Measurements from ENCODE around the gene RHO. TPM values are rescaled to one million over a fixed set of nuclear protein-coding genes. Genes with fewer than 3 reads are reported as not detected.

RHO gene
- total and polyA plus RNA-seq, 2 donors (not counting 3 experiments of a cell fraction or from before 2014, with no cell fraction given) = not detected

DNA sequence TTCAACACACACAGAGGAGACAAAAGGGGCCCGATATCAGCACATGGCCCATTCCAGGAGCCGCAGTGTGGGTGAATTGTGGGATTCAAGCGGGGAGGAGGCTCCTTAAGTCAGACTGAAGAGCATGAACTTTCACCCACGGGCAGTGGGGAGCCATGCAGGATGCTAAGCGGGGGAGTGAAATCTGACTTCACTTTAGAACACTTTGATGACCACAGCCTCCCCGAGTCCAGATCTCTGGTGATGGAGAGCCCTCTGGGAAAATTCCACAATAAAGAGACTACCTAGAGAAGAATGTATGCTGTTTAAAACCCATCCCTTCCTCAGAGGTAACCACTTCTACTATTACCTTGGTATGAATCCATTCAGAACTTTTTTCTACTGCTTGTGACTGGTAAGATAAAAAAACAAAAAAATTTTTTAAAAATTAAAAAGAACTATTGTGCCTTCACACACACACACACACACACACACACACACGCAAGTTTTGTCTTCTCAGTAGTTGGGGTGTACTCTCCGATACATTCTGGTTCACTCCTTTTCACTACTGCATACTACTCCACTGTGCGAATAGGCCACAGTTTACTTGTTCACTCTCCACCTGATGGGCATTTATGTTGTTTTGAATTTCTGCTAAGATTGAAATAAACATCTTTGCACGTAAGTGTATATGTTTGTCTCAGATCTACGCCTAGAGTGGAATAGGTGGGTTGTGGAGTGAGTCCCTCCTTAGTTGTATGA lies 12.5 kb downstream of the RHO start:
- BruUV-seq (replicated peaks) = no TSS peak
- no peak for DNase-seq (ENCODE audit: low read depth, low spot score)
- Histone ChIP-seq H4K20me1 (replicated peaks; ENCODE audit: control insufficient read depth, extremely low read depth, insufficient read depth, low read length) (no peaks in the 10 kb centered on the region), H3K36me3 (ENCODE audit: control insufficient read depth in 2 of 2, extremely low read depth in 1 of 2, insufficient read depth in 2 of 2, low read length in 2 of 2) (no peaks in the 10 kb centered on the region), H3K9me1 (replicated peaks; ENCODE audit: control insufficient read depth, extremely low read depth, insufficient read depth, low read length) (no peaks in the 10 kb centered on the region), H3K27me3 (ENCODE audit: control insufficient read depth in 2 of 2, insufficient read depth in 2 of 2, low read length in 2 of 2) (no peaks in the 10 kb centered on the region), H2AFZ (ENCODE audit: low read depth, low read length) (no peak overlapping the region), H3K27ac (ENCODE audit: insufficient read depth, low read depth, low read length) (no peak overlapping the region), H3K9ac (replicated peaks; ENCODE audit: extremely low read depth, insufficient read depth, low read length) (no peak overlapping the region), H3K4me3 (replicated peaks in 1 of 3; ENCODE audit: insufficient read depth in 1 of 3, low read depth in 1 of 3, low read length in 3 of 3) (no peak overlapping the region), H3K9me3 (replicated peaks; ENCODE audit: control insufficient read depth, insufficient read depth, low read length) (no peaks in the 10 kb centered on the region), H3K4me2 (ENCODE audit: insufficient read depth, low read length) (no peak overlapping the region), H3K4me1 (ENCODE audit: control insufficient read depth, extremely low read depth, insufficient read depth, low read length) (no peaks in the 10 kb centered on the region), H3K79me2 (ENCODE audit: control insufficient read depth, insufficient read depth, low read length) (no peaks in the 10 kb centered on the region)
- TF ChIP-seq GATA2 (IDR thresholded peaks at IDR 0.05; ENCODE audit: insufficient read depth, insufficient read length, low read depth, low read length) (no peak), FOS (IDR thresholded peaks at IDR 0.05; ENCODE audit: borderline replicate concordance, insufficient read depth, low read length) (no peak), MYC (IDR thresholded peaks at IDR 0.05; ENCODE audit: low read depth, low read length) (no peak), POLR2AphosphoS5 (IDR thresholded peaks at IDR 0.05; ENCODE audit: insufficient read depth, low read depth, low read length) (no peak), EZH2 (IDR thresholded peaks at IDR 0.05; ENCODE audit: borderline replicate concordance, low read depth, low read length, severe bottlenecking) (no peak), JUN (IDR thresholded peaks at IDR 0.05; ENCODE audit: borderline replicate concordance, insufficient read depth, insufficient read length, low read depth) (no peak), POLR2A (IDR thresholded peaks at IDR 0.05; ENCODE audit: low read depth, low read length) (no peak)
- TF ChIP-seq, protein P1, sequence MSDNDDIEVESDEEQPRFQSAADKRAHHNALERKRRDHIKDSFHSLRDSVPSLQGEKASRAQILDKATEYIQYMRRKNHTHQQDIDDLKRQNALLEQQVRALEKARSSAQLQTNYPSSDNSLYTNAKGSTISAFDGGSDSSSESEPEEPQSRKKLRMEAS (IDR thresholded peaks at IDR 0.05; ENCODE audit: insufficient read depth, insufficient read length) = no peak
- TF ChIP-seq, protein P2, sequence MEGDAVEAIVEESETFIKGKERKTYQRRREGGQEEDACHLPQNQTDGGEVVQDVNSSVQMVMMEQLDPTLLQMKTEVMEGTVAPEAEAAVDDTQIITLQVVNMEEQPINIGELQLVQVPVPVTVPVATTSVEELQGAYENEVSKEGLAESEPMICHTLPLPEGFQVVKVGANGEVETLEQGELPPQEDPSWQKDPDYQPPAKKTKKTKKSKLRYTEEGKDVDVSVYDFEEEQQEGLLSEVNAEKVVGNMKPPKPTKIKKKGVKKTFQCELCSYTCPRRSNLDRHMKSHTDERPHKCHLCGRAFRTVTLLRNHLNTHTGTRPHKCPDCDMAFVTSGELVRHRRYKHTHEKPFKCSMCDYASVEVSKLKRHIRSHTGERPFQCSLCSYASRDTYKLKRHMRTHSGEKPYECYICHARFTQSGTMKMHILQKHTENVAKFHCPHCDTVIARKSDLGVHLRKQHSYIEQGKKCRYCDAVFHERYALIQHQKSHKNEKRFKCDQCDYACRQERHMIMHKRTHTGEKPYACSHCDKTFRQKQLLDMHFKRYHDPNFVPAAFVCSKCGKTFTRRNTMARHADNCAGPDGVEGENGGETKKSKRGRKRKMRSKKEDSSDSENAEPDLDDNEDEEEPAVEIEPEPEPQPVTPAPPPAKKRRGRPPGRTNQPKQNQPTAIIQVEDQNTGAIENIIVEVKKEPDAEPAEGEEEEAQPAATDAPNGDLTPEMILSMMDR (IDR thresholded peaks at IDR 0.05; ENCODE audit: extremely low read depth in 1 of 2, insufficient read depth in 1 of 2, low read depth in 1 of 2, low read length in 2 of 2) = no peak
- dilution Hi-C loops (cut with MboI; ENCODE audit: extremely low pct_ligation_motif_present, low sequenced_read_pairs) = no loop called here
- ChIA-PET POLR2A (no interaction called here), CTCF (no interaction called here)
- no peak for FAIRE-seq
- intact Hi-C loops (cut with micrococcal nuclease) = no loop called here

Data from endothelial cell of umbilical vein (primary cell).